Measurements from ENCODE around the gene PLXDC1. TPM values are rescaled to one million over a fixed set of nuclear protein-coding genes. Genes with fewer than 3 reads are reported as not detected.

Gene PLXDC1
- total RNA-seq, 1 experiment from 2014 or later, result not detected

GRCh38 chr17:39114723-39115122 lies 36.7 kb downstream of the PLXDC1 start:
- CTCF ChIA-PET, result interaction anchor here (0.6 kb wide), 1 partner anchor 35 kb away, joined by 3 read pairs; no protein-coding TSS in a partner anchor
- no peaks in the 10 kb centered on the region for H3K4me1 ChIP-seq (ENCODE audit: control insufficient read depth, insufficient read depth, low read length)
- DNase-seq (ENCODE audit: low read depth, low spot score) (no peak), ATAC-seq (no peak)
- in situ Hi-C loops (cut with HindIII; ENCODE audit: low pct_unique_long_range_greater_than_20kb, low sequenced_read_pairs), result no loop called here
- H3K4me3 ChIP-seq (ENCODE audit: low read depth in 2 of 2, low read length in 2 of 2), result no peak overlapping the region
- POLR2A ChIA-PET, result no interaction called here
- BruUV-seq (replicated peaks), result no TSS peak
- TF ChIP-seq REST (IDR thresholded peaks at IDR 0.05; ENCODE audit: insufficient read depth in 1 of 2, low read depth in 2 of 2, low read length in 1 of 2) (no peak), SIN3A (IDR thresholded peaks at IDR 0.05; ENCODE audit: borderline replicate concordance, insufficient read depth, low read depth, low read length) (no peak), TCF7L2 (IDR thresholded peaks at IDR 0.05; ENCODE audit: low read depth, low read length) (no peak), POLR2AphosphoS5 (IDR thresholded peaks at IDR 0.05; ENCODE audit: low read depth, low read length) (no peak), CTCF (IDR thresholded peaks at IDR 0.05) (no peak)
- no peaks in the 10 kb centered on the region for H3K36me3 ChIP-seq (ENCODE audit: control insufficient read depth, insufficient read depth, low read length)
- H3K27ac ChIP-seq (ENCODE audit: low read length), result no peak overlapping the region
- intact Hi-C loops (cut with micrococcal nuclease; ENCODE audit: unreplicated experiment), result no loop called here
- H3K27me3 ChIP-seq (ENCODE audit: control insufficient read depth, insufficient read depth, low read length), result no peaks in the 10 kb centered on the region
- H3K9me3 ChIP-seq (ENCODE audit: control insufficient read depth, insufficient read depth, low read depth, low read length), result no peaks in the 10 kb centered on the region

- ATAC-seq, result no peak
- Histone ChIP-seq H3K27me3 (ENCODE audit: control insufficient read depth, insufficient read depth, low read length) (no peaks in the 10 kb centered on the region), H3K9me3 (ENCODE audit: control insufficient read depth, insufficient read depth, low read depth, low read length) (no peaks in the 10 kb centered on the region), H3K27ac (ENCODE audit: low read length) (no peak overlapping the region), H3K4me3 (ENCODE audit: low read depth in 2 of 2, low read length in 2 of 2) (no peak overlapping the region), H3K4me1 (ENCODE audit: control insufficient read depth, insufficient read depth, low read length) (no peaks in the 10 kb centered on the region), H3K36me3 (ENCODE audit: control insufficient read depth, insufficient read depth, low read length) (no peaks in the 10 kb centered on the region)
- ChIA-PET POLR2A (no interaction called here), CTCF (no interaction called here)
- TF ChIP-seq POLR2AphosphoS5 (IDR thresholded peaks at IDR 0.05; ENCODE audit: low read depth, low read length), result no peak
- no peak for TF ChIP-seq SIN3A (IDR thresholded peaks at IDR 0.05; ENCODE audit: borderline replicate concordance, insufficient read depth, low read depth, low read length)
- TF ChIP-seq CTCF (IDR thresholded peaks at IDR 0.05), result no peak
- no peak for TF ChIP-seq REST (IDR thresholded peaks at IDR 0.05; ENCODE audit: insufficient read depth in 1 of 2, low read depth in 2 of 2, low read length in 1 of 2)
- no peak for TF ChIP-seq TCF7L2 (IDR thresholded peaks at IDR 0.05; ENCODE audit: low read depth, low read length)
- no TSS peak for BruUV-seq (replicated peaks)
- in situ Hi-C loops (cut with HindIII; ENCODE audit: low pct_unique_long_range_greater_than_20kb, low sequenced_read_pairs) (no loop called here), intact Hi-C loops (cut with micrococcal nuclease; ENCODE audit: unreplicated experiment) (no loop called here)
- DNase-seq (ENCODE audit: low read depth, low spot score), result no peak
These were observed 37.6 kb downstream of the PLXDC1 start for GRCh38 chr17:39113871-39114270.

Measured in Panc1 (cell line).